IMR-90 (cell line): ENCODE results near the gene MSRB1. TPM values are rescaled to one million over a fixed set of nuclear protein-coding genes. Genes with fewer than 3 reads are reported as not detected.

ENCODE experiments used
- ATAC-seq: fragments of 200-7000 bp; cut with Tn5 transposase; 2 replicates; pipeline ENCODE4 v1.9.1; 2020; ENCODE audit warnings: low read depth, mild to moderate bottlenecking, moderate library complexity
- BruUV-seq: library from RNA; stranded (reverse); fragments of 400-500 nt; replicated peaks from 2 replicates; lab custom pipeline; 2021; lab: Mats Ljungman, UMichigan
- CTCF ChIA-PET: fragments of 300-600 bp; formaldehyde crosslinking; extraction: SDS; loops from one replicate; lab custom pipeline; 2021; ENCODE audit warnings: antibody characterized with exemption; lab: Yijun Ruan, JAX
- POLR2A ChIA-PET: fragments of 300-600 bp; sonication (Branson Sonifier 250); formaldehyde crosslinking; loops from one replicate; lab custom pipeline; 2022; ENCODE audit warnings: antibody characterized with exemption; ENCODE audit not compliant: unreplicated experiment; lab: Charles Lee
- DNase-seq: peaks from one replicate; pipeline ENCODE4 v3.0.0; 2013
- H2AFZ ChIP-seq: replicated peaks from 2 replicates; pipeline ENCODE3; 2013; ENCODE audit warnings: low read length, mild to moderate bottlenecking; ENCODE audit not compliant: poor library complexity
- H2AK5ac ChIP-seq: 2 replicates; pipeline ENCODE4 v1.6.1; 2013; ENCODE audit warnings: low read depth, low read length, inconsistent platforms
- H2AK9ac ChIP-seq: replicated peaks from 2 replicates; pipeline ENCODE3; 2013; ENCODE audit warnings: mild to moderate bottlenecking, low read depth, low read length, moderate library complexity; ENCODE audit not compliant: poor library complexity
- H2BK120ac ChIP-seq: 2 replicates; pipeline ENCODE4 v1.6.1; 2013; ENCODE audit warnings: low read depth, low read length, inconsistent platforms
- H2BK15ac ChIP-seq: 3 replicates; pipeline ENCODE4 v1.6.1; 2013; ENCODE audit warnings: low read depth, low read length, inconsistent platforms
- H2BK20ac ChIP-seq: 2 replicates; pipeline ENCODE4 v1.6.1; 2013; ENCODE audit warnings: low read depth, mild to moderate bottlenecking, inconsistent platforms, low read length, moderate library complexity
- H2BK5ac ChIP-seq: 2 replicates; pipeline ENCODE4 v1.6.1; 2013; ENCODE audit warnings: mild to moderate bottlenecking, low read depth, low read length, inconsistent platforms; ENCODE audit not compliant: poor library complexity, severe bottlenecking
- H3K14ac ChIP-seq: replicated peaks from 2 replicates; pipeline ENCODE4 v1.6.1; 2013; ENCODE audit warnings: low read depth, low read length, inconsistent platforms
- H3K18ac ChIP-seq: 2 replicates; pipeline ENCODE4 v1.6.1; 2013; ENCODE audit warnings: low read depth, low read length, control low read depth
- H3K23ac ChIP-seq: 2 replicates; pipeline ENCODE4 v1.6.1; 2013; ENCODE audit warnings: low read depth, low read length, inconsistent platforms
- H3K27ac ChIP-seq: 2 replicates; pipeline ENCODE4 v1.5.1; 2013; ENCODE audit warnings: mild to moderate bottlenecking, control low read depth, low read length; ENCODE audit not compliant: insufficient read depth
- H3K27me3 ChIP-seq: 2 replicates; pipeline ENCODE4 v1.6.1; 2013; ENCODE audit warnings: low read length; ENCODE audit not compliant: control insufficient read depth, insufficient read depth
- H3K36me3 ChIP-seq: 2 replicates; pipeline ENCODE4 v1.6.1; 2013; ENCODE audit warnings: low read length, mixed read lengths; ENCODE audit not compliant: control insufficient read depth, insufficient read depth
- H3K4ac ChIP-seq: 2 replicates; pipeline ENCODE4 v1.6.1; 2013; ENCODE audit warnings: low read depth, low read length, inconsistent platforms
- H3K4me1 ChIP-seq: 2 replicates; pipeline ENCODE4 v1.6.1; 2013; ENCODE audit warnings: low read length, mixed read lengths; ENCODE audit not compliant: control insufficient read depth, insufficient read depth
- H3K4me2 ChIP-seq: 2 replicates; pipeline ENCODE4 v1.6.1; 2013; ENCODE audit warnings: low read depth, mild to moderate bottlenecking, control low read depth, low read length, moderate library complexity
- H3K4me3 ChIP-seq: 2 replicates; pipeline ENCODE4 v1.5.1; 2013; ENCODE audit warnings: low read depth, mild to moderate bottlenecking, control low read depth, low read length, moderate library complexity; ENCODE audit not compliant: insufficient read depth
- H3K56ac ChIP-seq: 2 replicates; pipeline ENCODE4 v1.6.1; 2013; ENCODE audit warnings: low read length, inconsistent platforms; ENCODE audit not compliant: insufficient read depth; ENCODE audit errors: extremely low read depth
- H3K79me1 ChIP-seq, 2 experiments: 2 replicates each; pipeline ENCODE4 v1.6.1; 2013; ENCODE audit warnings: low read length in 2 of 2, inconsistent platforms in 1 of 2, low read depth in 1 of 2
- H3K9ac ChIP-seq: 2 replicates; pipeline ENCODE4 v1.6.1; 2013; ENCODE audit warnings: low read depth, low read length, control low read depth
- H3K9me1 ChIP-seq: 2 replicates; pipeline ENCODE4 v1.6.1; 2013; ENCODE audit warnings: low read length, inconsistent platforms; ENCODE audit not compliant: insufficient read depth
- H3K9me3 ChIP-seq: 2 replicates; pipeline ENCODE4 v1.6.1; 2013; ENCODE audit warnings: low read length; ENCODE audit not compliant: control insufficient read depth, insufficient read depth
- H4K20me1 ChIP-seq: 2 replicates; pipeline ENCODE4 v1.6.1; 2013; ENCODE audit warnings: low read length, inconsistent platforms; ENCODE audit not compliant: insufficient read depth
- H4K5ac ChIP-seq: 2 replicates; pipeline ENCODE4 v1.6.1; 2013; ENCODE audit warnings: mild to moderate bottlenecking, low read depth, low read length, control low read depth
- H4K8ac ChIP-seq, 2 experiments: 2 replicates each; pipeline ENCODE4 v1.6.1; 2013; ENCODE audit warnings: low read depth in 2 of 2, low read length in 2 of 2, control low read depth in 1 of 2, inconsistent platforms in 1 of 2
- H4K91ac ChIP-seq: 2 replicates; pipeline ENCODE4 v1.6.1; 2013; ENCODE audit warnings: low read depth, low read length, inconsistent platforms; ENCODE audit not compliant: insufficient read depth
- MAZ ChIP-seq: IDR thresholded peaks from 2 replicates; pipeline ENCODE4 v1.6.1; 2012; ENCODE audit warnings: low read depth, mild to moderate bottlenecking, low read length, improper control_type of control experiment, moderate library complexity, borderline replicate concordance
- USF2 ChIP-seq: fragments of 150-350 bp; IDR thresholded peaks from 2 replicates; pipeline ENCODE4 v1.6.1; 2017; ENCODE audit warnings: mild to moderate bottlenecking, antibody characterized with exemption, low read length, low read depth
- WGBS, 2 experiments: methylation state at CpG; one replicate each; pipeline versions ENCODE4 v1.1.5 to v1.1.7; 2013; ENCODE audit warnings: missing lambda C conversion rate in 2 of 2; ENCODE audit not compliant: insufficient read length in 1 of 2; ENCODE audit errors: extremely low coverage in 2 of 2; 5-methylcytosine and 5-hydroxymethylcytosine counted together
- dilution Hi-C: fragments of 300-500 bp; cut with HindIII; formaldehyde crosslinking; loops from one replicate; pipeline ENCODE4 v1.14.3; 2018; ENCODE audit warnings: low sequenced_read_pairs; ENCODE audit not compliant: unreplicated experiment
- in situ Hi-C: fragments of 300-500 bp; cut with MboI; formaldehyde crosslinking; loops from 3 replicates; pipeline ENCODE4 v1.14.3; 2019; ENCODE audit warnings: low sequenced_read_pairs, inconsistent platforms, mixed read lengths
- intact Hi-C: fragments of 100-400 bp; cut with micrococcal nuclease; formaldehyde crosslinking; loops from 2 replicates; pipeline ENCODE4 v1.10.0; 2022
- polyA plus RNA-seq, 3 experiments: library from polyadenylated mRNA; depleted of rRNA; stranded (reverse); fragments of >200 nt; gene quantifications; 2 replicates each; pipeline ENCODE4 v1.2.3, GENCODE V29; 2012; ENCODE audit warnings: low replicate concordance in 1 of 3
- total RNA-seq: library from RNA; depleted of rRNA; stranded (reverse); fragments of >200 nt; gene quantifications from 2 replicates; pipeline ENCODE4 v1.2.3, GENCODE V29; 2012

Gene MSRB1
- total and polyA plus RNA-seq, 2 of the 4 experiments (the other 2 are of a cell fraction) = 17.0 to 32.3 TPM

DNA sequence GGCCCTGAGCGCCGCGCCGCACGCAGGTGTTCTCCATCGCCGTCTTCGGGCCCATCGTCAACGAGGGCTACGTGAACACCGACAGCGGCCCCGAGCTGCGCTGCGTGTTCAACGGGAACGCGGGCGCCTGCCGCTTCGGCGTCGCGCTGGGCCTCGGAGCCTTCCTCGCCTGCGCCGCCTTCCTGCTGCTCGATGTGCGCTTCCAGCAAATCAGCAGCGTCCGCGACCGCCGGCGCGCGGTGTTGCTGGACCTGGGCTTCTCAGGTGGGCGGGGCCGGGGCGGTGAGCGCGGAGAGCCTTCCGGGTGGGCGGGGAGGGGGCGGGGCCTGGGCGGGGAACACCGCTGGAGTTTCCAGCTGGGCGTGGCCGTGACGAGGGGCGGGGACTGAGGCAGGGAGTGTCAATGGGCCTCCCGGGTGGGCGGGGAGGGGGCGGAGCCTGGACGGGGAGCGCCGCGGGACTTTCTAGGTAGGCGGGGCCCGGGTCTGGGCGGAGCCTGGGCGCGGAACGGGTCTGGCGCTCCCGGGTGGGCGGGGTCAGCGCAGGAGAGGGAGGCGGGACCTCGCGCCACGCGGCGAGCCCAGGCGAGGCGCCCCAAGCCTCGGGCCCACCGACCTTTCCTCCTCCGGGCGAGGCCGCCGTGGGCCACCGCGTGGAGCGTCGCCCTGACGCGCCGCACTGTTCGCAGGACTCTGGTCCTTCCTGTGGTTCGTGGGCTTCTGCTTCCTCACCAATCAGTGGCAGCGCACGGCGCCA is 49.1 kb upstream of the MSRB1 start:
- peaks cover 27% of the 10 kb centered on the region for H3K9me1 ChIP-seq
- H3K4ac ChIP-seq = peak overlapping the region; percentile 47
- WGBS, 2 experiments = 4% methylated on average over 36 of the region's 96 CpGs; no CpG with 5 or more reads in 1 of the 2 experiments

More for the DNA sequence above, 49.1 kb upstream of the MSRB1 start:
- no peak overlapping the region for H2BK15ac ChIP-seq
- POLR2A ChIA-PET = interaction anchor here (0.6 kb wide), 2 partner anchors 85 to 149 kb away, joined by 3 to 11 read pairs; no protein-coding TSS in a partner anchor
- H3K27ac ChIP-seq = no peak overlapping the region
- H3K18ac ChIP-seq = peak overlapping the region; percentile 72
- H3K79me1 ChIP-seq = peaks cover 0 to 20% of the 10 kb centered on the region in 2 experiments; a peak in 3 of 4 replicates
- H2BK120ac ChIP-seq = peak overlapping the region; percentile 40; the same call in 1 of the 2 replicates
- H3K9ac ChIP-seq = no peak overlapping the region
- H3K36me3 ChIP-seq = peaks cover 2% of the 10 kb centered on the region; the same call in 1 of the 2 replicates
- H3K23ac ChIP-seq = no peak overlapping the region; the same call in 1 of the 2 replicates
- peak overlapping the region; percentile 47 for H3K4me3 ChIP-seq
- DNase-seq (peak; percentile 83), ATAC-seq (peak; percentile 95)
- H2AFZ ChIP-seq = peak overlapping the region; percentile 96
- CTCF ChIA-PET = no interaction called here
- H4K91ac ChIP-seq = no peak overlapping the region
- H2AK5ac ChIP-seq = no peak overlapping the region
- H4K5ac ChIP-seq = peak overlapping the region; percentile 92
- peak overlapping the region; percentile 70 for H3K4me2 ChIP-seq
- peaks cover 2% of the 10 kb centered on the region; the same call in 1 of the 2 replicates for H4K20me1 ChIP-seq
- intact Hi-C loops (no loop called here), in situ Hi-C loops (no loop called here), dilution Hi-C loops (no loop called here)
- H4K8ac ChIP-seq = peak overlapping the region in 1 of 2 experiments; percentile 94; a peak in 2 of 4 replicates
- peak overlapping the region; percentile 57; the same call in 1 of the 2 replicates for H3K14ac ChIP-seq
- no peak overlapping the region for H3K56ac ChIP-seq
- peaks cover 22% of the 10 kb centered on the region for H3K4me1 ChIP-seq
- H2BK5ac ChIP-seq = peak overlapping the region; percentile 31
- H3K9me3 ChIP-seq = peaks cover 2% of the 10 kb centered on the region; the same call in 1 of the 2 replicates
- TF ChIP-seq MAZ (0 out of 2 replicates have a peak, but pooled peaks have one; percentile 3), USF2 (no peak)
- no peak overlapping the region for H2BK20ac ChIP-seq
- H3K27me3 ChIP-seq = peaks cover 17% of the 10 kb centered on the region
- no TSS peak for BruUV-seq
- peak overlapping the region; percentile 88 for H2AK9ac ChIP-seq
